ENCODE measurements around the gene DVL1. TPM values are rescaled to one million over a fixed set of nuclear protein-coding genes. Genes with fewer than 3 reads are reported as not detected.
A peak's percentile ranks its signal among the peaks of the same experiment; 100 is the strongest.

The DVL1 gene
- total and polyA plus RNA-seq, 9 of the 15 experiments (the other 6 are each of a cell fraction or from before 2014, with no cell fraction given) = 0.62 to 135 (median 24.3) TPM

DNA sequence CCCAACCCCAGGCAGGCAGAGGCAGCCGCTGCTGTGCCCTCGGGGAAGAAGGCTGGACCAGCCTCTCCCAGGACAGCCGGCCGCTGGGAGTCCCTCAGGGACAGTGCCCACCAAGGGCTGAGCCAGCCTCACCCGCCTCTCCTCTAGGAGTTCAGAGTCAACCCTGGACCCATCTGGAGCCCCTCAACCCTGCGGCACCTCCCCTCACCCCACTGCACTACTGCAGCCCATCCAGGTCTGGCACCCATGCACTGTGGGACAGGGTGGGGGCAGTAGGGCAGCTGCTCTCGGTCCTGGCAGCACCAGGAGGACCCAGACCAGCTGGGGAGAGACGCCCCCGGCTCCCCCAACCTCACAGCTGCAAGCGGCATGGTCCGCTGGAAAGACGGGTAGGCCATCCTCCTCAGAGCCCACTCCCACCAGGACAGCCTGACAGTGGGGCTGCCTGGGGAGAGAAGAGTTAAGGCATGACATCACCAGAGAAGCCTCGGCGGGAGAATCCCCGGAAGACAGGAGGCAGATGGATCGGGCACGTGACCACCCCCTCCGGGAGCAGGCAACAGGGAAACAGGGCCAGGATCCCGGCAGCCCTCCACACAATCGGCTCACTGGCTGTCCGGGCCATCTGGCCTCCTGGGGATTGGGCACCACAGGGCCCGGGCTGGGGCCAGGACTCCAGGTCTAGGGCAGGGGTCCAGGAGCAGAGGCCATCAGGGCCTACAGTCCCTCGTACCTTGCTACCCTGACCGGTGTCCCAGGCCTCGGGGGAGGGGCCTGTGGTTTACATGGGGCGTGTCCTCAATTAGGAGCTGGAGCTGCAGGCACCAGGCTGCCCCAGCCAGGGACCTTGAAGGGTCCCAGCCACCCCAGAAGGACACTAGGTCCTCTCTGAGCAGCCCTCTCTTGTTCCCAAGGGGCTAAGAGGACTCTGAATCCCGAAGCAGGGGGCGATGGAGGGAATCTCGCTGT is 44.6 kb downstream of the DVL1 start (continued):
- TF ChIP-seq, protein P1, sequence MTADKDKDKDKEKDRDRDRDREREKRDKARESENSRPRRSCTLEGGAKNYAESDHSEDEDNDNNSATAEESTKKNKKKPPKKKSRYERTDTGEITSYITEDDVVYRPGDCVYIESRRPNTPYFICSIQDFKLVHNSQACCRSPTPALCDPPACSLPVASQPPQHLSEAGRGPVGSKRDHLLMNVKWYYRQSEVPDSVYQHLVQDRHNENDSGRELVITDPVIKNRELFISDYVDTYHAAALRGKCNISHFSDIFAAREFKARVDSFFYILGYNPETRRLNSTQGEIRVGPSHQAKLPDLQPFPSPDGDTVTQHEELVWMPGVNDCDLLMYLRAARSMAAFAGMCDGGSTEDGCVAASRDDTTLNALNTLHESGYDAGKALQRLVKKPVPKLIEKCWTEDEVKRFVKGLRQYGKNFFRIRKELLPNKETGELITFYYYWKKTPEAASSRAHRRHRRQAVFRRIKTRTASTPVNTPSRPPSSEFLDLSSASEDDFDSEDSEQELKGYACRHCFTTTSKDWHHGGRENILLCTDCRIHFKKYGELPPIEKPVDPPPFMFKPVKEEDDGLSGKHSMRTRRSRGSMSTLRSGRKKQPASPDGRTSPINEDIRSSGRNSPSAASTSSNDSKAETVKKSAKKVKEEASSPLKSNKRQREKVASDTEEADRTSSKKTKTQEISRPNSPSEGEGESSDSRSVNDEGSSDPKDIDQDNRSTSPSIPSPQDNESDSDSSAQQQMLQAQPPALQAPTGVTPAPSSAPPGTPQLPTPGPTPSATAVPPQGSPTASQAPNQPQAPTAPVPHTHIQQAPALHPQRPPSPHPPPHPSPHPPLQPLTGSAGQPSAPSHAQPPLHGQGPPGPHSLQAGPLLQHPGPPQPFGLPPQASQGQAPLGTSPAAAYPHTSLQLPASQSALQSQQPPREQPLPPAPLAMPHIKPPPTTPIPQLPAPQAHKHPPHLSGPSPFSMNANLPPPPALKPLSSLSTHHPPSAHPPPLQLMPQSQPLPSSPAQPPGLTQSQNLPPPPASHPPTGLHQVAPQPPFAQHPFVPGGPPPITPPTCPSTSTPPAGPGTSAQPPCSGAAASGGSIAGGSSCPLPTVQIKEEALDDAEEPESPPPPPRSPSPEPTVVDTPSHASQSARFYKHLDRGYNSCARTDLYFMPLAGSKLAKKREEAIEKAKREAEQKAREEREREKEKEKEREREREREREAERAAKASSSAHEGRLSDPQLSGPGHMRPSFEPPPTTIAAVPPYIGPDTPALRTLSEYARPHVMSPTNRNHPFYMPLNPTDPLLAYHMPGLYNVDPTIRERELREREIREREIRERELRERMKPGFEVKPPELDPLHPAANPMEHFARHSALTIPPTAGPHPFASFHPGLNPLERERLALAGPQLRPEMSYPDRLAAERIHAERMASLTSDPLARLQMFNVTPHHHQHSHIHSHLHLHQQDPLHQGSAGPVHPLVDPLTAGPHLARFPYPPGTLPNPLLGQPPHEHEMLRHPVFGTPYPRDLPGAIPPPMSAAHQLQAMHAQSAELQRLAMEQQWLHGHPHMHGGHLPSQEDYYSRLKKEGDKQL (CRISPR knock-in tag; IDR thresholded peaks at IDR 0.05; ENCODE audit: borderline replicate concordance) = 0 out of 2 replicates have a peak, but pooled peaks have one; percentile 74
- no peak for TF ChIP-seq ZBTB17 (CRISPR knock-in tag; IDR thresholded peaks at IDR 0.05)
- TF ChIP-seq, protein P2, sequence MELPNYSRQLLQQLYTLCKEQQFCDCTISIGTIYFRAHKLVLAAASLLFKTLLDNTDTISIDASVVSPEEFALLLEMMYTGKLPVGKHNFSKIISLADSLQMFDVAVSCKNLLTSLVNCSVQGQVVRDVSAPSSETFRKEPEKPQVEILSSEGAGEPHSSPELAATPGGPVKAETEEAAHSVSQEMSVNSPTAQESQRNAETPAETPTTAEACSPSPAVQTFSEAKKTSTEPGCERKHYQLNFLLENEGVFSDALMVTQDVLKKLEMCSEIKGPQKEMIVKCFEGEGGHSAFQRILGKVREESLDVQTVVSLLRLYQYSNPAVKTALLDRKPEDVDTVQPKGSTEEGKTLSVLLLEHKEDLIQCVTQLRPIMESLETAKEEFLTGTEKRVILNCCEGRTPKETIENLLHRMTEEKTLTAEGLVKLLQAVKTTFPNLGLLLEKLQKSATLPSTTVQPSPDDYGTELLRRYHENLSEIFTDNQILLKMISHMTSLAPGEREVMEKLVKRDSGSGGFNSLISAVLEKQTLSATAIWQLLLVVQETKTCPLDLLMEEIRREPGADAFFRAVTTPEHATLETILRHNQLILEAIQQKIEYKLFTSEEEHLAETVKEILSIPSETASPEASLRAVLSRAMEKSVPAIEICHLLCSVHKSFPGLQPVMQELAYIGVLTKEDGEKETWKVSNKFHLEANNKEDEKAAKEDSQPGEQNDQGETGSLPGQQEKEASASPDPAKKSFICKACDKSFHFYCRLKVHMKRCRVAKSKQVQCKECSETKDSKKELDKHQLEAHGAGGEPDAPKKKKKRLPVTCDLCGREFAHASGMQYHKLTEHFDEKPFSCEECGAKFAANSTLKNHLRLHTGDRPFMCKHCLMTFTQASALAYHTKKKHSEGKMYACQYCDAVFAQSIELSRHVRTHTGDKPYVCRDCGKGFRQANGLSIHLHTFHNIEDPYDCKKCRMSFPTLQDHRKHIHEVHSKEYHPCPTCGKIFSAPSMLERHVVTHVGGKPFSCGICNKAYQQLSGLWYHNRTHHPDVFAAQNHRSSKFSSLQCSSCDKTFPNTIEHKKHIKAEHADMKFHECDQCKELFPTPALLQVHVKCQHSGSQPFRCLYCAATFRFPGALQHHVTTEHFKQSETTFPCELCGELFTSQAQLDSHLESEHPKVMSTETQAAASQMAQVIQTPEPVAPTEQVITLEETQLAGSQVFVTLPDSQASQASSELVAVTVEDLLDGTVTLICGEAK (IDR thresholded peaks at IDR 0.05) = no peak
- TF ChIP-seq, protein P2 (CRISPR knock-in tag; IDR thresholded peaks at IDR 0.05) = no peak
- TF ChIP-seq, protein P3, sequence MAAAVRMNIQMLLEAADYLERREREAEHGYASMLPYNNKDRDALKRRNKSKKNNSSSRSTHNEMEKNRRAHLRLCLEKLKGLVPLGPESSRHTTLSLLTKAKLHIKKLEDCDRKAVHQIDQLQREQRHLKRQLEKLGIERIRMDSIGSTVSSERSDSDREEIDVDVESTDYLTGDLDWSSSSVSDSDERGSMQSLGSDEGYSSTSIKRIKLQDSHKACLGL (CRISPR knock-in tag; IDR thresholded peaks at IDR 0.05; ENCODE audit: borderline replicate concordance, poor library complexity, severe bottlenecking) = no peak
- no peak for TF ChIP-seq ZNF76 (CRISPR knock-in tag; IDR thresholded peaks at IDR 0.05; ENCODE audit: borderline replicate concordance)
- TF ChIP-seq ZNF507 (tag; conservative IDR thresholded peaks at IDR 0.05) = no peak
- TF ChIP-seq E2F3 (CRISPR knock-in tag; IDR thresholded peaks at IDR 0.05) = no peak
- TF ChIP-seq ZFP36 (IDR thresholded peaks at IDR 0.05; ENCODE audit: low read depth, low read length, partially characterized antibody) = no peak
